Peyer's patch (tissue), 4 donors: ENCODE results near the gene ZC3H8.

Experiments
- CTCF ChIP-seq, 6 experiments: fragments of 450-650 bp in 4 of 6; fragments of 200-600 bp in 2 of 6; sonication (generic) in 1 of 6; IDR thresholded peaks; one replicate each; pipeline ENCODE4 v1.5.1; 2017 to 2019; ENCODE audit warnings: antibody characterized with exemption in 6 of 6, mild to moderate bottlenecking in 3 of 6, moderate library complexity in 1 of 6
- POLR2A ChIP-seq, 2 donors: fragments of 450-650 bp; IDR thresholded peaks; one replicate each; pipeline ENCODE4 v1.5.1; 2017; ENCODE audit warnings: antibody characterized with exemption in 2 of 2, mild to moderate bottlenecking in 2 of 2, moderate library complexity in 2 of 2

- TF ChIP-seq CTCF (IDR thresholded peaks at IDR 0.05), result no peak
- TF ChIP-seq POLR2A (IDR thresholded peaks at IDR 0.05), result no peak
Observed at GRCh38 chr2:112185131-112185530, 69.7 kb downstream of the ZC3H8 start.
